ENCODE measurements around the gene PRIM2. TPM values are rescaled to one million over a fixed set of nuclear protein-coding genes. Genes with fewer than 3 reads are reported as not detected.
"Not testable (repeated sequence)": the region's sequence is repeated elsewhere in the genome, so short reads cannot be mapped to it uniquely, and the experiment has no call there.

The PRIM2 gene
- total and polyA plus RNA-seq, 2 of the 4 experiments (the other 2 are of a cell fraction): 11.8 to 37.5 TPM

DNA sequence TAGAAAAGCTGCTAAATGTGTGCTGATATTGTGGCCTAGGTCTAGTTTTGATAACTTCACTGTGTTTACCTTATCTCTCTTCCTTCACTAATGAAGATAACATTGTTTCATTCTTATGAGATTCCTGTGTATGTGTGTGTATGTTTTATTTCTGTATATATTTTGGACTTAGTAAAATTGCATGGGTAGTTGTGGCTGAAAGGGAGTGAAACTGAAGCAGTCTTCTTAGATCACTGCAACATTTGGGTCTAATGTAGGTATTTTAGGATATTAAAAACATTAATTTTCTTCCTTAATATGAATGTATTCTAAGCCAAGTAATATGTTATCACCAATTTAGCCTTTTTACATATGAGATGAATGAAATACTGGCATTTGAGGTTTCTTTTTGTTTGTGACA is 114.3 kb downstream of the PRIM2 start:
- H3K27me3 ChIP-seq (ENCODE audit: control insufficient read depth, insufficient read depth, low read length); H3K9me1 ChIP-seq (ENCODE audit: insufficient read depth, low read length); DNase-seq; intact Hi-C loops (cut with micrococcal nuclease); in situ Hi-C loops (cut with MboI; ENCODE audit: low sequenced_read_pairs); POLR2A ChIA-PET (ENCODE audit: unreplicated experiment); H3K9me3 ChIP-seq (ENCODE audit: control insufficient read depth, insufficient read depth, low read length); H3K36me3 ChIP-seq (ENCODE audit: control insufficient read depth, insufficient read depth, low read length); H2AK9ac ChIP-seq (replicated peaks; ENCODE audit: low read depth, low read length, poor library complexity); H2BK15ac ChIP-seq (ENCODE audit: low read depth, low read length); dilution Hi-C loops (cut with HindIII; ENCODE audit: low sequenced_read_pairs, unreplicated experiment); H3K4me3 ChIP-seq (ENCODE audit: insufficient read depth, low read depth, low read length); H4K20me1 ChIP-seq (ENCODE audit: insufficient read depth, low read length); H2AFZ ChIP-seq (replicated peaks; ENCODE audit: low read length, poor library complexity); BruUV-seq (replicated peaks): not testable (repeated sequence)
- Histone ChIP-seq H2AK5ac (ENCODE audit: low read depth, low read length) (peak overlapping the region; percentile 98; the same call in 1 of the 2 replicates), H3K18ac (ENCODE audit: low read depth, low read length) (peak overlapping the region; percentile 99), H3K56ac (ENCODE audit: extremely low read depth, insufficient read depth, low read length) (peak overlapping the region; percentile 48; the same call in 1 of the 2 replicates), H4K5ac (ENCODE audit: low read depth, low read length) (peak overlapping the region; percentile 99), H4K8ac (ENCODE audit: low read depth in 2 of 2, low read length in 2 of 2) (peak overlapping the region; percentile 95 to 99), H3K14ac (replicated peaks; ENCODE audit: low read depth, low read length) (peak overlapping the region; percentile 96; the same call in 1 of the 2 replicates), H3K4ac (ENCODE audit: low read depth, low read length) (peak overlapping the region; percentile 99; the same call in 1 of the 2 replicates), H3K9ac (ENCODE audit: low read depth, low read length) (peak overlapping the region; percentile 96; the same call in 1 of the 2 replicates), H3K79me1 (ENCODE audit: low read depth in 1 of 2, low read length in 2 of 2) (peaks cover 23 to 53% of the 10 kb centered on the region in 2 experiments), H4K91ac (ENCODE audit: insufficient read depth, low read depth, low read length) (peak overlapping the region; percentile 94), H2BK120ac (ENCODE audit: low read depth, low read length) (peak overlapping the region; percentile 99), H2BK5ac (ENCODE audit: low read depth, low read length, poor library complexity, severe bottlenecking) (peak overlapping the region; percentile 100), H3K27ac (ENCODE audit: insufficient read depth, low read length) (peak overlapping the region; percentile 100), H3K4me1 (ENCODE audit: control insufficient read depth, insufficient read depth, low read length) (peaks cover 15% of the 10 kb centered on the region), H3K4me2 (ENCODE audit: low read depth, low read length) (peak overlapping the region; percentile 22), H3K23ac (ENCODE audit: low read depth, low read length) (peak overlapping the region; percentile 95; the same call in 1 of the 2 replicates), H2BK20ac (ENCODE audit: low read depth, low read length) (peak overlapping the region; percentile 99)
- peak; percentile 38 for ATAC-seq (ENCODE audit: low read depth)
- CTCF ChIA-PET: interaction anchor here (0.7 to 1.4 kb wide), 2 partner anchors 8 to 720 kb away, joined by 3 to 4 read pairs; no protein-coding TSS in a partner anchor

Measured in IMR-90 (cell line).